Measurements from ENCODE around the gene PPP1R12A.
A peak's percentile ranks its signal among the peaks of the same experiment; 100 is the strongest.
"Not testable (repeated sequence)": the region's sequence is repeated elsewhere in the genome, so short reads cannot be mapped to it uniquely, and the experiment has no call there.

Gene PPP1R12A

DNA sequence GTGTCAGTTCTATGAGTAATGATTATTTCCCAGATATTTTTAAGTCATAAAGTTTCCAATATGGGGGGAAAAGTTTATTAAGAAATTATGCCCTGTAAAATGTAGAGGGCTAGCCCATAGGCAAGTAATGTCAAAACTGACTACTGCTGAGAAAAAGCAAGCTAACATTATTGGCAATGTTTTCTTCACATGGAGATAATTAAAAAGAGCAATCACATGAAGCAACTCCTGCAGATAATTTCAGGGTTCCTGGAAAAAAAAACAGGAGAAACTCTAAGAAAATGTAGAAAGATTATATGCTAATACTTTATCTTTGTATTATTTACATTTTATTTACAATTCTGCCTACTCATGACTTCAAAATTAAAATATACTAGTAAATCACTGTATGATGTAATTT, 39.8 kb downstream of the PPP1R12A start:
- CTCF ChIA-PET: interaction anchor here (0.9 kb wide), 1 partner anchor 9 kb away, joined by 4 read pairs; no protein-coding TSS in a partner anchor
- DNase-seq: no peak
- Mint-ChIP-seq H3K4me1 (peaks cover 8% of the 10 kb centered on the region), H3K27ac (no peak overlapping the region), H3K4me3 (no peak overlapping the region), H3K36me3 (peaks cover 15% of the 10 kb centered on the region), H3K9me3 (no peaks in the 10 kb centered on the region), H3K27me3 (no peaks in the 10 kb centered on the region)

DNA sequence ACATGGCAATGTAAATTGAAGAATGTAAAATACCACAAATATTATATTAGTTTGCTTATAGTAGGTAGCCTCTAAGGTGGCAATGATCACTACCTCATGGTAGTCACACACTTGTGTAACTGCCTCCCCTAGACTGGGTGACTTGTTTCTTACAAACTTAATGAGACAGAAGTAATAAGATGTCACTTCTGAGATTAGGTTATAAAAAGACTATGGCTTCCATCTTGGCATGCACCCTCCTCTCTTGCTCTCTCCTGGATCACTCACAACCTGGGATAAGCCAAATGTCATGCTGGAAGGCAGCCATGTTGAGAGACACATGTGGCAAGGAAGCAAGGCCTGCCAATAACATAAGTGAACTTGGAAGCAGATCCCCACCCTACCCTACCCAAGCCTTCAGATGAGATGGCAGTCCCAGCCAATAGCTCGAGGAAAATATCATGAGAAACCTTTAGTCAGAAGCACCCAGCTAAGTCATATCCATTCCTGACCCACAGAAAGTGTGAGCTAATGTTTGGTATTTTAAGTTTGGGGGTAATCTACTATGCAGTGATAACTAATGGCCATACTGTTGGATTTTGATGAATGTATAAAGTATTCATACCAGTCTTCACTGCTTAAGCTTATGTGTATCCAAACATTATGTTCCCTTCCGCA, 43.3 kb downstream of the PPP1R12A start:
- H3K9me3 Mint-ChIP-seq: no peaks in the 10 kb centered on the region
- H3K4me1 Mint-ChIP-seq: peaks cover 7% of the 10 kb centered on the region
- H3K4me3 Mint-ChIP-seq: no peak overlapping the region
- CTCF ChIA-PET: no interaction called here
- peaks cover 15% of the 10 kb centered on the region for H3K36me3 Mint-ChIP-seq
- no peaks in the 10 kb centered on the region for H3K27me3 Mint-ChIP-seq
- no peak for DNase-seq
- H3K27ac Mint-ChIP-seq: no peak overlapping the region

DNA sequence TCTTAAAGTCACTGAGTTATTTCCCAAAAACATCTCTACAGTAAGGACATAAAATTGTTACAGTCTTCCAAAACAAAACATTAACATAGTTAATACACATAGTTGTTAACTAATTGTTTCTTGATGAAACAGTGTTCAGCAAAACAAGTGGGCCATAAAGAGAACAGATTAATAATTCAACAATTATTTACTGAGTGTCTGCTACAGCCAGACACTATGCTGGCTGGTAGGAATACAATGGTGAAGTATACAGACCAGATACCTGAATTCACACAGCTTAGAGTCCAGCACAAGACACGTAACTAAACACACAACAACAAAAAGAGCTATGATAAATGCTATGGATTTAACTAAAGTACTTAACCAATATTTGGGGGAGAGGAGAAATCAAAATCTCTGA, 47.0 kb downstream of the PPP1R12A start:
- Mint-ChIP-seq H3K27me3 (no peaks in the 10 kb centered on the region), H3K36me3 (peaks cover 14% of the 10 kb centered on the region), H3K9me3 (no peaks in the 10 kb centered on the region), H3K4me1 (peaks cover 14% of the 10 kb centered on the region), H3K27ac (no peak overlapping the region), H3K4me3 (no peak overlapping the region)
- no peak for DNase-seq
- CTCF ChIA-PET: interaction anchor here (1.1 to 3.7 kb wide), 3 partner anchors 46 to 300 kb away, joined by 3 to 23 read pairs (median 3); no protein-coding TSS in a partner anchor

DNA sequence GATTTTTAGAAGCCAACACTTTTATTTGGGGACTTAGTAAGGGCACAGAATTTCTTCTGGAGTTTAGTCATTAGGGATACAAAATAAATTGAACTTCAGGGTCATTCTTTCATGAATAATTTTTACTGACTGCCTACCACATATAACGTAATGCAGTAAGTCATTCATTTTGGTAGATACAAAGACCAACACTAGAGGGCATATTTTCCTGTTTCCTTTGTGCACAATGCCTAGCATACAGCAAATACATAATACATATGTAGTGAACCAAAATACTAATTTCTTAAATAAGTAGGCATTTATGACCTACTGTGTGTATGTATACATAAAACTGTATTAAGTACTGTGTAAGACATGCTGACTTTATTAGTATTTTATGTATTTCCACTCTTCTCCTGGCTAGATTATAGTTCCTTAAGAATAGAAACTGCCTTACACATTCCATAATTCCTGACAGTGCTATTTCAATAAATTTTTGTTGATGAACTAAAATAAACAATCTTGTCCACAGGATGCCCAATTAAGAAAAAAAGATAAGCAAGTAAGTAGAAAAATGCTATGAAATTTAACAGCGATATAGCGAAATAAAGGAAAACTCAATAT, 47.9 kb downstream of the PPP1R12A start:
- Mint-ChIP-seq H3K4me1 (peaks cover 22% of the 10 kb centered on the region), H3K27me3 (no peaks in the 10 kb centered on the region), H3K27ac (no peak overlapping the region), H3K4me3 (no peak overlapping the region), H3K9me3 (no peaks in the 10 kb centered on the region), H3K36me3 (peaks cover 17% of the 10 kb centered on the region)
- DNase-seq: no peak
- CTCF ChIA-PET: interaction anchor here (0.7 to 3.7 kb wide), 4 partner anchors 8 to 301 kb away, joined by 3 to 23 read pairs (median 4); no protein-coding TSS in a partner anchor

DNA sequence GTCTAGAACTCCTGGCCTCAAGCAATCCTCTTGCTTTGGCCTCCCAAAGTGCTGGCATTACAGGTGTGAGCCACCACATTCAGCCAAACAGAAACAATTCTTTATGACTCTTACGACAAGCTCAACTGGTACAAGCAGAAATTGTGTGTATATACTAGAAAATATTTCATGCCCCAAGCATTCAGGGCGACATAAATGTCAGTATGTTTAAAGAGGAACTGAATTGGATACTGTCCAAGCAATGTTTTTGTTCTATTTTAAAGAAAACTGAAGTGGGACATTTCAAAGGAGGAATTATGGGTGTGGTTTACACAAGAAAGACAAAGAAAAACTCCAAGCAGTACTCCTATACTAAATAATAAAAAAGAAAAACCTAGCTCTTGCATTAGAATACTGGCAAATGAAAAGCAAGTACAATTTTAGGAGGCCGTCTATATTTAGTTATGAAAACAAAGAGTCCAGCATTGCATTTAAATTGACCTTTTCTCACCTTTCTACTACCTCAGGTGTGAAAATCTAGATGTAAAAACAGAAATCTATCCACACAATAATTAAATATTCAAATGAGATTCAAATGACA, 48.9 kb downstream of the PPP1R12A start:
- no peak for DNase-seq
- Mint-ChIP-seq H3K4me3 (no peak overlapping the region), H3K27ac (no peak overlapping the region), H3K27me3 (no peaks in the 10 kb centered on the region), H3K4me1 (peaks cover 32% of the 10 kb centered on the region), H3K9me3 (no peaks in the 10 kb centered on the region), H3K36me3 (peaks cover 12% of the 10 kb centered on the region)
- CTCF ChIA-PET: interaction anchor here (0.7 to 3.7 kb wide), 4 partner anchors 9 to 302 kb away, joined by 3 to 23 read pairs (median 4); no protein-coding TSS in a partner anchor

DNA sequence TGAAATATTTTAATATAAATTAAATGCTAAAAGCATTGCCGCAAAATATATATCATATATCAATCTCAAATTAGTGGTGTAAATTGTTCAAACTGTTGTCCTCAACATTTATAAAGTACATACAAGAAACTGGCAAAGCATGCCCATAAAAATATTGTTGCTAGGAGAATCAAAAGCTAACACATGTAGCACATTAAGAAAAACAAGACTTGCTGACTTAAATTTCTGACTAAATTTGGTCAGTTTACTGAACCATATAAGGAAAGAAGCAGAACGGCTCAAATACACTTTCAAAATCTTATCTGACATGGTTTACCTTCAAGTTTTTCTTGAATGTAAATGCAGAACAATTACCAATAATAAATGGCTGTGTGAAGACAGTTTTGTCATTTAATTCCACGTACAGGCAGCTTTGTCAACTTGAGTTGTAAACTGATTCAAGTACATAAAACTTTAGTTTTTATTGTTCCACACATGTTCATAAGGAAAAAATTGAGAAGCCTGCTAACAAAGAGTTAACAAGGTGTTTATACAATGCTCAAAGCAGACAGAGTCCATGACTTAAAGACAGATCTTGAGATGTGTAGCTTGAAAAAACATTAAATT, 50.4 kb downstream of the PPP1R12A start:
- no peak overlapping the region for H3K4me3 Mint-ChIP-seq
- H3K27me3 Mint-ChIP-seq: no peaks in the 10 kb centered on the region
- CTCF ChIA-PET: interaction anchor here (0.8 kb wide), 1 partner anchor 302 kb away, joined by 4 read pairs; no protein-coding TSS in a partner anchor
- peaks cover 37% of the 10 kb centered on the region for H3K4me1 Mint-ChIP-seq
- no peak for DNase-seq
- no peak overlapping the region for H3K27ac Mint-ChIP-seq
- no peaks in the 10 kb centered on the region for H3K9me3 Mint-ChIP-seq
- H3K36me3 Mint-ChIP-seq: peaks cover 18% of the 10 kb centered on the region

DNA sequence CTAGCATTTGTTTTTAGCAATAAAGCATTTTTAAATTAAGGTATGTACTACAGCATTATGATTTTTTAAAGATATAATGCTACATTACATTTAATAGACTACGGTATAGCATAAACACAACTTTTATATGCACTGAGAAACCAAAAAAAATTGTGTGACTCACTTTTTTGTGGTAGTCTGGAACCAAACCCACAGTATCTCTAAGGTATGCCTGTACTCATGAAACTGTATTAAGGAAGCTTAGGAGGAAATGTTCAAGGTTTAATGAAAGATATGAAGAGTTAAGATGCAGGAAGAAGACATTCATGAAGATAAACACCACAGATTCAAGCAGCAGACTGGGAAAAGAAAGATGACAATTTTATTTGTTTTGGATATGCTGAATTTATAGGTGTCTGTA, 51.7 kb downstream of the PPP1R12A start:
- peaks cover 21% of the 10 kb centered on the region for H3K36me3 Mint-ChIP-seq
- H3K4me1 Mint-ChIP-seq: peaks cover 37% of the 10 kb centered on the region
- no peaks in the 10 kb centered on the region for H3K27me3 Mint-ChIP-seq
- no peaks in the 10 kb centered on the region for H3K9me3 Mint-ChIP-seq
- H3K27ac Mint-ChIP-seq: no peak overlapping the region
- no peak overlapping the region for H3K4me3 Mint-ChIP-seq
- CTCF ChIA-PET: no interaction called here
- DNase-seq: no peak

DNA sequence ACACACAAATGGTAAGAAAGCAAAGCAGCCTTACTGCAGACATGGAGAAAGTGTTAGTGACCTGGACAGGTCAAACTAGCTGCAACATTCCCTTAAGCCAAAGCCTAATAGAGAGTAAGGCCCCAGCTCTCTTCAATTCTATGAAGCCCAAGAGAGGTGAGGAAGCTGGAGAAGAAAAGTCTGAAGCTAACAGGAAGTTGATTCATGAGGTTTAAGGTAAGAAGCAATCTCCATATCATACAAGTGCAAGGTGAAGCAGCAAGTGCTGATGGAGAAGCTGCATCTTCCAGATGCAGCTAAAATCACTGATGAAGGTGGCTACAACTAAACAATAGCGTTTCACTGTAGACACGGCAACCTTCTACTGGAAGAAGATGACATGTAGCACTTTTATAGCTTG, 53.5 kb downstream of the PPP1R12A start:
- CTCF ChIA-PET: interaction anchor here (1.2 to 1.9 kb wide), 2 partner anchors 11 to 306 kb away, joined by 3 to 5 read pairs; no protein-coding TSS in a partner anchor
- Mint-ChIP-seq H3K4me1 (peaks cover 33% of the 10 kb centered on the region), H3K27me3 (no peaks in the 10 kb centered on the region), H3K36me3 (peaks cover 28% of the 10 kb centered on the region), H3K9me3 (no peaks in the 10 kb centered on the region), H3K4me3 (no peak overlapping the region), H3K27ac (no peak overlapping the region)
- DNase-seq: no peak

DNA sequence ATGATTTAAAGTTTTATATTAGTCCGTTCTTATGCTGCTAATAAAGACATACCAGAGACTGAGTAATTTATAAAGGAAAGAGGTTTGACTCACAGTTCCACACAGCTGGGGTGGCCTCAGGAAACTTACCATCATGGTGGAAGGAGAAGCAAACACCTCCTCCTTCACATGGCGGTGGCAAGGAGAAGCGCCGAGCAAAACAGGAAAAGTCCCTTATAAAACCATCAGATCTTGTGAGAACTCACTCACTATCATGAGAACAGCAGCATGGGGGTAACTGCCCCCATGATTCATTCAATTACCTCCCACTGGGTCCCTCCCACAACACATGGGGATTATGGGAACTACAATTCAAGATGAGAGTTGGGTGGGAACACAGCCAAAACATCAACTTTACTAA, 56.4 kb downstream of the PPP1R12A start:
- CTCF ChIA-PET, H3K4me3 Mint-ChIP-seq, DNase-seq, H3K27ac Mint-ChIP-seq, H3K27me3 Mint-ChIP-seq, H3K9me3 Mint-ChIP-seq: not testable (repeated sequence)
- H3K36me3 Mint-ChIP-seq: peaks cover 30% of the 10 kb centered on the region
- H3K4me1 Mint-ChIP-seq: peaks cover 39% of the 10 kb centered on the region

DNA sequence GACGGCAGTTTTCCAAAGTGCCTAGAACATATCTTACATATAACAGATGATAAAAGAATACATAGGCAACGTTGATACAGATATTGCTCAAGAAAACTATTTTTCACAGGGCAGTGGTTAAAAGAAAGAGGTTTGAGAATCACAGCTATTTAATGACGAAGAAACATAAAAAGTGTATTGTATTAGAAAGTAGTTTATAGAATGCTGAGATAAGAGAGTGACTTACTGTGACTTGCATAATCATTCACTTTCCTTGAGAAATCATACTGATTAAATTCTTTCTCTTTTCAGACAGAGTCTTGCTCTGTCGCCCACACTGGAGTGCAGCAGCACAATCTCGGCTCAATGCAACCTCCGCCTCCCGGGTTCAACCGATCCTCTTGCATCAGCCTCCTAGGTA, 57.7 kb downstream of the PPP1R12A start:
- CTCF ChIA-PET: interaction anchor here (1.4 kb wide), 1 partner anchor 9 kb away, joined by 5 read pairs; no protein-coding TSS in a partner anchor
- Mint-ChIP-seq H3K4me1 (peaks cover 31% of the 10 kb centered on the region), H3K27ac (no peak overlapping the region)

DNA sequence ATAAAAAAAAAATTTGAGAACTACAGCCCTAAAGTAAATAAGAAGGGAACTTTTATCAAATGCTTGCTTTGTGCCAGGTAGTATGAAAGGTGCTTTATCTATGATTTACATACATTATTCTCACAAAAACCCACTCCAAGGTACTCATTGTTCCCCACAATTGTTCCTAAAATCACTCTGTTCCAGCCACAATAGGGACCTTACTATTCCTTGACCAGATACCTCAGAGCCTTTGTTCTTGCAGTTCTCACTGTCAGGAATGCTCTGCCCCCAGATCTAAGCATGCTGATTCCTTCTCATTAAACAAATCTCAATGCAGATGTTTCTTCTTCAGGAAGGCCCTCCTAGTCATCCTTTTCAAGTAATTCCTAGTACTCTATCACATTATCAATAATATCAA, 60.2 kb downstream of the PPP1R12A start:
- H3K4me1 Mint-ChIP-seq: peaks cover 13% of the 10 kb centered on the region
- peak overlapping the region; percentile 60 for H3K27ac Mint-ChIP-seq
- no peak overlapping the region for H3K4me3 Mint-ChIP-seq
- no peak for DNase-seq
- peaks cover 36% of the 10 kb centered on the region for H3K36me3 Mint-ChIP-seq
- H3K9me3 Mint-ChIP-seq: no peaks in the 10 kb centered on the region
- H3K27me3 Mint-ChIP-seq: no peaks in the 10 kb centered on the region
- CTCF ChIA-PET: no interaction called here

More for the DNA sequence above, 57.7 kb downstream of the PPP1R12A start:
- no peaks in the 10 kb centered on the region for H3K27me3 Mint-ChIP-seq
- no peak for DNase-seq
- no peaks in the 10 kb centered on the region for H3K9me3 Mint-ChIP-seq
- H3K4me3 Mint-ChIP-seq: no peak overlapping the region
- peaks cover 28% of the 10 kb centered on the region for H3K36me3 Mint-ChIP-seq

DNA sequence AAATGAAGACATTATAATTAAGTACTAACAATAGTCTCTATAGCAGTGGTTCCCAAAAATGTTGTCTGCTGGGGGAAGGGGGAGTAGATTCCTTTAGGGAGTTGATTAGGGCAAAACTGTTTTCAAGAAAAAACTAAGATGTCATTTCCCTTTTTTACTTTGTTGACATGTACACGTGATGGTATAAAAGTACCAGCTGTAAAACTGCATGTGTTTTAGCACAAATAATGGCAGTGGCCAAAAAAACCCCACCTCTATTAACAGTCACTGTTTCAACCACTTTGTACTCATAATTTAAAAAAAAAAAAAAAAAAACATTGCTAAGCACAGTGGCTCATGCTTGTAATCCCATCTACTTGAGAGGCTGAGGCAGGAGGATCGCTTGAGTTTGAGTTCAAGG, 61.7 kb downstream of the PPP1R12A start:
- DNase-seq: no peak
- Mint-ChIP-seq H3K36me3 (peaks cover 41% of the 10 kb centered on the region), H3K27ac (no peak overlapping the region), H3K4me1 (peaks cover 13% of the 10 kb centered on the region), H3K4me3 (no peak overlapping the region), H3K27me3 (no peaks in the 10 kb centered on the region), H3K9me3 (no peaks in the 10 kb centered on the region)
- CTCF ChIA-PET: no interaction called here

DNA sequence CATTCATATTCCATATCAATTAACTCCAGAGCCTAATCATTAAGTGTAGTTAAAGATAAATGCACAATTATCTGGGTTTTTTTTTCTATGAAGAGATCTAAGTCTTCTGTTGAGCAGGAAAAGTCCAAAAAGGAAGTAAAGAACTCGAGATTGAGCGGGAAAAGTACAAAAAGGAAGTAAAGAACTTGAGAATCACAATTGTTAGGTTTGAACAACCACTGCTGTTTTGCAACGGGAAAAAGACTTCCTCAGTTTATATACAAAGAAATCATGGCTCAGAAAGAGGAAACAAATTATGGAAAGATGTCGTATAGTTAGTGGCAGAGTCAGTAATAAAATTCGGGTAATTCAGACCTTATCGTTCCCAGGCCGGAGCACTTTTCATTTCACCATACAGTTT, 63.3 kb downstream of the PPP1R12A start:
- Mint-ChIP-seq H3K9me3 (peaks cover 4% of the 10 kb centered on the region), H3K36me3 (peaks cover 53% of the 10 kb centered on the region), H3K4me1 (peaks cover 15% of the 10 kb centered on the region), H3K27ac (no peak overlapping the region), H3K27me3 (no peaks in the 10 kb centered on the region), H3K4me3 (no peak overlapping the region)
- no peak for DNase-seq
- CTCF ChIA-PET: no interaction called here

DNA sequence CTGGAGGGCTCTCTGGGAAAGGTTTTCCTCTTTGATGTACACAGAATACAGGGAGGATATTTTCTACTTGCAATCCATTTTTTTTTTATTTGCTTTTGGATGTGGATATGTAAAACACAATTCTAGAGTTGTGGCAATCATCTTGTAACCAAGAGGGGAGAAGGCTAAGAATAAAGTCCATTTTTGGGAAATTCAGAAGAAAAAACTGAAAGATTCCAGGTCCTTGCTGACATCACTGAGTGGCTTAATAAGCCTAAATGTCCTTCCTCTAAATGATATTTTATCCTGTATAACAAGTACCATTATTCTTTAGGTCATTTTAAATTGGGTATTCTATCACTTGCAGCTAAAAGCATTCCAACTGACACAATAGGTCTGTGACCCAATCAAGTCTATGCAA, 64.0 kb downstream of the PPP1R12A start:
- Mint-ChIP-seq H3K27ac (peak overlapping the region; percentile 25), H3K4me1 (peaks cover 10% of the 10 kb centered on the region), H3K4me3 (no peak overlapping the region), H3K9me3 (peaks cover 9% of the 10 kb centered on the region), H3K36me3 (peaks cover 53% of the 10 kb centered on the region), H3K27me3 (no peaks in the 10 kb centered on the region)
- CTCF ChIA-PET: no interaction called here
- no peak for DNase-seq

Measured in activated naive CD4-positive, alpha-beta T cell treated with anti-CD3 and anti-CD28 coated beads, Interleukin-2, amount 10 ng/mL, durations not matched to agents 7 days and 5 days (primary cell).